ENCODE measurements around the gene TMEM59L.
A peak's percentile ranks its signal among the peaks of the same experiment; 100 is the strongest.

TMEM59L gene

GRCh38 chr19:18601875-18602274 lies 10.8 kb upstream of the TMEM59L start:
- no peak for TF ChIP-seq CTCF (IDR thresholded peaks at IDR 0.05; ENCODE audit: low read depth, low read length)
- in situ Hi-C loops (cut with HindIII; ENCODE audit: low sequenced_read_pairs) = no loop called here
- no peak for DNase-seq (ENCODE audit: low read depth, low spot score)
- no peak overlapping the region for H3K4me3 ChIP-seq (ENCODE audit: low read depth, low read length)

GRCh38 chr19:18603255-18603957 lies 9.3 kb upstream of the TMEM59L start:
- peak; percentile 29 for TF ChIP-seq CTCF (IDR thresholded peaks at IDR 0.05; ENCODE audit: low read depth, low read length)
- peak; percentile 7 for DNase-seq (ENCODE audit: low read depth, low spot score)
- in situ Hi-C loops (cut with HindIII; ENCODE audit: low sequenced_read_pairs) = no loop called here
- H3K4me3 ChIP-seq (ENCODE audit: low read depth, low read length) = no peak overlapping the region

- in situ Hi-C loops (cut with HindIII; ENCODE audit: low sequenced_read_pairs) = no loop called here
- no peak overlapping the region for H3K4me3 ChIP-seq (ENCODE audit: low read depth, low read length)
- TF ChIP-seq CTCF (IDR thresholded peaks at IDR 0.05; ENCODE audit: low read depth, low read length) = no peak
- DNase-seq (ENCODE audit: low read depth, low spot score) = no peak
Measured at GRCh38 chr19:18603958-18604819, 8.5 kb upstream of the TMEM59L start.

GRCh38 chr19:18604820-18605159 lies 7.9 kb upstream of the TMEM59L start:
- in situ Hi-C loops (cut with HindIII; ENCODE audit: low sequenced_read_pairs) = no loop called here
- no peak for DNase-seq (ENCODE audit: low read depth, low spot score)
- TF ChIP-seq CTCF (IDR thresholded peaks at IDR 0.05; ENCODE audit: low read depth, low read length) = no peak
- no peak overlapping the region for H3K4me3 ChIP-seq (ENCODE audit: low read depth, low read length)

GRCh38 chr19:18605196-18605545 lies 7.5 kb upstream of the TMEM59L start:
- DNase-seq (ENCODE audit: low read depth, low spot score) = no peak
- no peak for TF ChIP-seq CTCF (IDR thresholded peaks at IDR 0.05; ENCODE audit: low read depth, low read length)
- in situ Hi-C loops (cut with HindIII; ENCODE audit: low sequenced_read_pairs) = no loop called here
- H3K4me3 ChIP-seq (ENCODE audit: low read depth, low read length) = no peak overlapping the region

GRCh38 chr19:18605546-18606280 lies 7.0 kb upstream of the TMEM59L start:
- no peak for DNase-seq (ENCODE audit: low read depth, low spot score)
- TF ChIP-seq CTCF (IDR thresholded peaks at IDR 0.05; ENCODE audit: low read depth, low read length) = no peak
- H3K4me3 ChIP-seq (ENCODE audit: low read depth, low read length) = no peak overlapping the region
- in situ Hi-C loops (cut with HindIII; ENCODE audit: low sequenced_read_pairs) = no loop called here
